Tibial artery (tissue), 4 donors: ENCODE results near the gene STK11IP.

Source experiments
- DNase-seq, 2 donors: peaks; one replicate each; pipeline ENCODE4 v3.0.0-alpha.2; 2019
- H3K27ac ChIP-seq, 2 donors: fragments of 200-600 bp; sonication (generic) in 1 of 2; 1 replicate in 1 of 2; 2 replicates in 1 of 2; pipeline ENCODE4 v1.5.1; 2018 to 2019; ENCODE audit warnings: mild to moderate bottlenecking in 1 of 2
- H3K27me3 ChIP-seq, 2 donors: fragments of 200-600 bp; sonication (generic) in 1 of 2; one replicate each; pipeline versions ENCODE4 v1.5.1 to v1.6.0; 2016 to 2019
- H3K36me3 ChIP-seq, 3 donors: fragments of 200-600 bp; sonication (generic) in 2 of 3; one replicate each; pipeline ENCODE4 v1.5.1; 2016 to 2019; ENCODE audit warnings: mild to moderate bottlenecking in 2 of 3
- H3K4me1 ChIP-seq, 4 donors: fragments of 200-600 bp; sonication (generic) in 2 of 4; 1 replicate in 3 of 4; 2 replicates in 1 of 4; pipeline ENCODE4 v1.5.1; 2016 to 2019
- H3K4me3 ChIP-seq, 2 donors: fragments of 200-600 bp; sonication (generic) in 1 of 2; 1 replicate in 1 of 2; 2 replicates in 1 of 2; pipeline ENCODE4 v1.5.1; 2018 to 2019; ENCODE audit warnings: mild to moderate bottlenecking in 2 of 2
- H3K9me3 ChIP-seq, 3 donors: fragments of 200-600 bp; sonication (generic) in 1 of 3; one replicate each; pipeline ENCODE4 v1.5.1; 2016 to 2019
- intact Hi-C: fragments of 100-400 bp; cut with DNase I; formaldehyde crosslinking; loops from one replicate; pipeline ENCODE4 v1.15.0; 2023; ENCODE audit warnings: low total_unique reads
- TF ChIP-seq, protein P1 (sequence below), 2 experiments: fragments of 200-600 bp in 1 of 2; fragments of 450-650 bp in 1 of 2; IDR thresholded peaks; one replicate each; pipeline ENCODE4 v1.5.1; 2017 to 2019; ENCODE audit warnings: antibody characterized with exemption in 2 of 2, mild to moderate bottlenecking in 1 of 2, moderate library complexity in 1 of 2

STK11IP gene

GRCh38 chr2:219572237-219573001 is 25.2 kb upstream of the STK11IP start, which contains the start of gene INHA:
Gene INHA (plus strand): TSS chr2:219572310. CDS start chr2:219572375, 65 bp downstream.
- peaks cover 0 to 8% (median 0%) of the 10 kb centered on the region in 3 donors for H3K36me3 ChIP-seq
- H3K27ac ChIP-seq, result peak within 1 kb of the TSS; percentile 86 to 87

DNA sequence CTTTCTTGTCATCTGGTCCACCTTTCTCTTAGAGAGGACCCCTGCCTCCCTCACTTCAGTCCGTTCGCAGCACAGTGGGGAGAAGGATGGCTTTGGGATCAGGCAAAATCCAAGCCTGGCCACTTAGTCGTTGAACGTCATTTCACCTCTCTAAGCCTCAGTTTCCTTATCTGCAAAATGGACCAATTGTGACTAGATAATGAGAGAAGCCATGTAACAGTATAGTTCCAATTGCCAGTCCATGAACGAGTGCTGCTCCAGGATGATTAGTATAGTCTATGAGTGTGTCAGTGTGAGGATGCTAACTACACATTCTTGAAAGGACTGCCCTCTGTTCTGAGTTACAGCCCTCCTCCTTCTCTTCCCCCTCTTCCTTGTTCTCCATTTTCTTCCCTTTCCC is 24.5 kb upstream of the STK11IP start:
- Histone ChIP-seq H3K4me3 (no peak overlapping the region), H3K36me3 (peaks cover 0 to under 1% (median 0%) of the 10 kb centered on the region in 3 donors), H3K4me1 (peaks cover 0 to 22% (median 8%) of the 10 kb centered on the region in 4 donors), H3K27ac (no peak overlapping the region), H3K27me3 (peaks cover 0 to 22% of the 10 kb centered on the region in 2 donors), H3K9me3 (no peaks in the 10 kb centered on the region)
- DNase-seq, result no peak
- TF ChIP-seq, protein P1, sequence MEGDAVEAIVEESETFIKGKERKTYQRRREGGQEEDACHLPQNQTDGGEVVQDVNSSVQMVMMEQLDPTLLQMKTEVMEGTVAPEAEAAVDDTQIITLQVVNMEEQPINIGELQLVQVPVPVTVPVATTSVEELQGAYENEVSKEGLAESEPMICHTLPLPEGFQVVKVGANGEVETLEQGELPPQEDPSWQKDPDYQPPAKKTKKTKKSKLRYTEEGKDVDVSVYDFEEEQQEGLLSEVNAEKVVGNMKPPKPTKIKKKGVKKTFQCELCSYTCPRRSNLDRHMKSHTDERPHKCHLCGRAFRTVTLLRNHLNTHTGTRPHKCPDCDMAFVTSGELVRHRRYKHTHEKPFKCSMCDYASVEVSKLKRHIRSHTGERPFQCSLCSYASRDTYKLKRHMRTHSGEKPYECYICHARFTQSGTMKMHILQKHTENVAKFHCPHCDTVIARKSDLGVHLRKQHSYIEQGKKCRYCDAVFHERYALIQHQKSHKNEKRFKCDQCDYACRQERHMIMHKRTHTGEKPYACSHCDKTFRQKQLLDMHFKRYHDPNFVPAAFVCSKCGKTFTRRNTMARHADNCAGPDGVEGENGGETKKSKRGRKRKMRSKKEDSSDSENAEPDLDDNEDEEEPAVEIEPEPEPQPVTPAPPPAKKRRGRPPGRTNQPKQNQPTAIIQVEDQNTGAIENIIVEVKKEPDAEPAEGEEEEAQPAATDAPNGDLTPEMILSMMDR (IDR thresholded peaks at IDR 0.05), result no peak
- intact Hi-C loops, result no loop called here

More at GRCh38 chr2:219572237-219573001, 25.2 kb upstream of the STK11IP start, which contains the start of gene INHA:
- no peak for DNase-seq
- TF ChIP-seq, protein P1 (IDR thresholded peaks at IDR 0.05), result no peak
- Histone ChIP-seq H3K4me1 (peaks cover 0 to 22% (median 8%) of the 10 kb centered on the region in 4 donors), H3K27me3 (peaks cover 0 to 22% of the 10 kb centered on the region in 2 donors), H3K9me3 (no peaks in the 10 kb centered on the region), H3K4me3 (peak within 1 kb of the TSS; percentile 62 to 70)
- intact Hi-C loops, result no loop called here

DNA sequence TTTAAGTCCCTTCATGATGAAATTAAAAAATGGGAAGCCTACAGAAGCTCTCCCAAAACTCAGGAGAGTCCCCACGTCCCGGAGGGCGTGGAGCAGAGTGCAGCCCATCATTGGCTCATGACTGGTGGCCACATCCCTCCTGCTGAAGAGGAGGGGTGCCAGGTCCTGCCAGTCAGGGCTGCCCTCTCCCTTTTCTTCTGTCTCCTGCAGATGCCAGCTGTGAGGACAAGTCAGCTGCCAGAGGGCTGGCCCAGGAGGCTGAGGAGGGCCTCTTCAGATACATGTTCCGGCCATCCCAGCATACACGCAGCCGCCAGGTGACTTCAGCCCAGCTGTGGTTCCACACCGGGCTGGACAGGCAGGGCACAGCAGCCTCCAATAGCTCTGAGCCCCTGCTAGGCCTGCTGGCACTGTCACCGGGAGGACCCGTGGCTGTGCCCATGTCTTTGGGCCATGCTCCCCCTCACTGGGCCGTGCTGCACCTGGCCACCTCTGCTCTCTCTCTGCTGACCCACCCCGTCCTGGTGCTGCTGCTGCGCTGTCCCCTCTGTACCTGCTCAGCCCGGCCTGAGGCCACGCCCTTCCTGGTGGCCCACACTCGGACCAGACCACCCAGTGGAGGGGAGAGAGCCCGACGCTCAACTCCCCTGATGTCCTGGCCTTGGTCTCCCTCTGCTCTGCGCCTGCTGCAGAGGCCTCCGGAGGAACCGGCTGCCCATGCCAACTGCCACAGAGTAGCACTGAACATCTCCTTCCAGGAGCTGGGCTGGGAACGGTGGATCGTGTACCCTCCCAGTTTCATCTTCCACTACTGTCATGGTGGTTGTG is 23.0 kb upstream of the STK11IP start:
- Histone ChIP-seq H3K4me1 (peaks cover 0 to 15% (median 7%) of the 10 kb centered on the region in 4 donors), H3K27me3 (peaks cover 0 to 22% of the 10 kb centered on the region in 2 donors), H3K9me3 (no peaks in the 10 kb centered on the region), H3K4me3 (no peak overlapping the region), H3K27ac (no peak overlapping the region), H3K36me3 (no peaks in the 10 kb centered on the region)
- intact Hi-C loops, result no loop called here
- DNase-seq, result no peak
- TF ChIP-seq, protein P1 (IDR thresholded peaks at IDR 0.05), result no peak

- intact Hi-C loops, result no loop called here
- no peaks in the 10 kb centered on the region for H3K36me3 ChIP-seq
- TF ChIP-seq, protein P1 (IDR thresholded peaks at IDR 0.05), result no peak
- H3K4me1 ChIP-seq, result peaks cover 0 to 9% (median 2%) of the 10 kb centered on the region in 4 donors
- DNase-seq, result no peak
- no peak overlapping the region for H3K27ac ChIP-seq
- H3K9me3 ChIP-seq, result no peaks in the 10 kb centered on the region
- H3K4me3 ChIP-seq, result no peak overlapping the region
- peaks cover 0 to 22% of the 10 kb centered on the region in 2 donors for H3K27me3 ChIP-seq
Observed at GRCh38 chr2:219575566-219576504, 21.8 kb upstream of the STK11IP start.
